ENCODE data around the gene EMC6. TPM values are rescaled to one million over a fixed set of nuclear protein-coding genes. Genes with fewer than 3 reads are reported as not detected.

EMC6 gene
- total and polyA plus RNA-seq, 2 experiments from 2014 or later: 42.7 to 130 TPM

DNA sequence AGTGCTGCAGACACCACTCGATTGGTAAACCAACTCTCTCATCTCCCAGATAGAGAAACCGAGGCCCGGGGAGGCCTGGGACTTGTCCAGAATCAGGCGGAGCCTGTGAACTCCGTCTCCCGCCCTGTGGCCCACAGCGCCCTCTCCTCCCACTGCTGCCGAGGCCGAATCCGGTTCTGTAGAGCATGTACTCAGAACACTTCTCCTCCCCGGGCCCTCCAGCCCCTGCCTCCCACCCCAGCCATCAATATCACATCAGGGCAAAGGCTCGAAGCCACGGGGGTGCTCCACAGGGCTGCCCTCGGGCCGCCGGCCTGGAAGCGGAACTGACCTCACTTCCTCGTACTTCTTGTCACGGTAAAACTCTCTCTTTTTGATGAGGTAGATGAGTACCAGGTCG is 13.0 kb downstream of the EMC6 start:
- Histone ChIP-seq H3K27ac (no peak overlapping the region), H3K27me3 (no peaks in the 10 kb centered on the region), H3K79me2 (no peaks in the 10 kb centered on the region), H3K4me1 (ENCODE audit: insufficient read depth) (no peaks in the 10 kb centered on the region), H3K9me2 (replicated peaks; ENCODE audit: insufficient read depth) (no peaks in the 10 kb centered on the region), H3K9me3 (ENCODE audit: low read depth) (no peaks in the 10 kb centered on the region), H3K36me3 (replicated peaks; ENCODE audit: insufficient read depth, low read depth) (no peaks in the 10 kb centered on the region), H4K20me1 (ENCODE audit: insufficient read depth, poor library complexity, severe bottlenecking) (no peaks in the 10 kb centered on the region), H2AFZ (no peak overlapping the region), H3K4me3 (no peak overlapping the region), H3K4me2 (no peak overlapping the region)
- 85% methylated on average over 19 of the region's 20 CpGs for WGBS (ENCODE audit: low lambda C conversion rate, missing lambda C conversion rate)
- no peak for DNase-seq (ENCODE audit: low spot score)
- TF ChIP-seq EZH2phosphoT487 (IDR thresholded peaks at IDR 0.05; ENCODE audit: low read depth, severe bottlenecking, unreplicated experiment): no peak
- no peak for TF ChIP-seq EZH2 (IDR thresholded peaks at IDR 0.05; ENCODE audit: borderline replicate concordance)
- TF ChIP-seq, protein P1, sequence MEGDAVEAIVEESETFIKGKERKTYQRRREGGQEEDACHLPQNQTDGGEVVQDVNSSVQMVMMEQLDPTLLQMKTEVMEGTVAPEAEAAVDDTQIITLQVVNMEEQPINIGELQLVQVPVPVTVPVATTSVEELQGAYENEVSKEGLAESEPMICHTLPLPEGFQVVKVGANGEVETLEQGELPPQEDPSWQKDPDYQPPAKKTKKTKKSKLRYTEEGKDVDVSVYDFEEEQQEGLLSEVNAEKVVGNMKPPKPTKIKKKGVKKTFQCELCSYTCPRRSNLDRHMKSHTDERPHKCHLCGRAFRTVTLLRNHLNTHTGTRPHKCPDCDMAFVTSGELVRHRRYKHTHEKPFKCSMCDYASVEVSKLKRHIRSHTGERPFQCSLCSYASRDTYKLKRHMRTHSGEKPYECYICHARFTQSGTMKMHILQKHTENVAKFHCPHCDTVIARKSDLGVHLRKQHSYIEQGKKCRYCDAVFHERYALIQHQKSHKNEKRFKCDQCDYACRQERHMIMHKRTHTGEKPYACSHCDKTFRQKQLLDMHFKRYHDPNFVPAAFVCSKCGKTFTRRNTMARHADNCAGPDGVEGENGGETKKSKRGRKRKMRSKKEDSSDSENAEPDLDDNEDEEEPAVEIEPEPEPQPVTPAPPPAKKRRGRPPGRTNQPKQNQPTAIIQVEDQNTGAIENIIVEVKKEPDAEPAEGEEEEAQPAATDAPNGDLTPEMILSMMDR (IDR thresholded peaks at IDR 0.05; ENCODE audit: poor library complexity): no peak

DNA sequence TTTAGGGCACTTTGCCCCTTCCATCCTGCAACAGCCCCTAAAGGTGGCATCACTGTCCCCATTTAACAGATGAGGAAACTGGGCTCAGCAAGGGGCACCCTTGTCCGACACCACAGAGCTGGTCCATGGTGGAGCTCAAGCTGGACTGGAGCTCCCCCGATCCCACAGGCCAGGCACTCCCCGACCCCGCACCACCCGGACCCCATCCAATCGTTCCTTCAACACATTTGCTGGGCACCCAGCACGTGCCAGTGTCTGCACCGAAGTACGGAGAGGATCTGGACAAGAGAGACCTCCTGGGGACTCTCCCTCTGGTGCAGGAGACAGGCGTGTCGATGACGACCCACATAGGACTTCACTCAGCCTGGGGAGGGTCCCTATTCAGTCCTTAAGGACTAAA is 13.4 kb downstream of the EMC6 start:
- no peaks in the 10 kb centered on the region for H3K9me3 ChIP-seq (ENCODE audit: low read depth)
- no peak overlapping the region for H2AFZ ChIP-seq
- no peaks in the 10 kb centered on the region for H3K9me2 ChIP-seq (replicated peaks; ENCODE audit: insufficient read depth)
- no peaks in the 10 kb centered on the region for H3K36me3 ChIP-seq (replicated peaks; ENCODE audit: insufficient read depth, low read depth)
- H3K4me3 ChIP-seq: no peak overlapping the region
- no peaks in the 10 kb centered on the region for H3K4me1 ChIP-seq (ENCODE audit: insufficient read depth)
- no peaks in the 10 kb centered on the region for H3K79me2 ChIP-seq
- 94% methylated on average over 12 of the region's 12 CpGs for WGBS (ENCODE audit: low lambda C conversion rate, missing lambda C conversion rate)
- no peak overlapping the region for H3K27ac ChIP-seq
- no peak overlapping the region for H3K4me2 ChIP-seq
- H4K20me1 ChIP-seq (ENCODE audit: insufficient read depth, poor library complexity, severe bottlenecking): no peaks in the 10 kb centered on the region
- no peak for TF ChIP-seq EZH2phosphoT487 (IDR thresholded peaks at IDR 0.05; ENCODE audit: low read depth, severe bottlenecking, unreplicated experiment)
- TF ChIP-seq, protein P1 (IDR thresholded peaks at IDR 0.05; ENCODE audit: poor library complexity): no peak
- TF ChIP-seq EZH2 (IDR thresholded peaks at IDR 0.05; ENCODE audit: borderline replicate concordance): no peak
- no peak for DNase-seq (ENCODE audit: low spot score)
- no peaks in the 10 kb centered on the region for H3K27me3 ChIP-seq

DNA sequence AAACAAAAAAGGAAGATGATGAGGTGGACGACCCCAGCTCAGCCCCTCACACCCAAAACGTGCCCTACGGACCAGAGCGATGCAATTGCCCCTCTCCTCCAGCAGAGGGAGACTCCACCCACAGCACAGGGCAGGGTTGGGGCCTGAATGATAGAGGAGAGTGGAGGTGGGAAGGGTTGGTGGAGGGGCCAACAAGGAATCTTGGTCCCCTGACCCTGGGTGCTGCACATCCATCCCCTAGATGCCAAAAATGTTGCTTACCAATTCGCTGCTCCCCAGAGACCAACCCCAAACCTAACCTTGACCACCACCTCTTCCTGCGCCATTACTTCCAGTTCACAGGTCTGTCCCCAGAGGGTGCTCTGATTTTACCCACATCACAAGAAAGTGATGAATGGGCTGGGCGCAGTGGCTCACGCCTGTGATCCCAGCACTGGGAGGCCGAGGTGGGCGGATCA is 14.5 kb downstream of the EMC6 start:
- no peak overlapping the region for H3K4me2 ChIP-seq
- TF ChIP-seq, protein P1 (IDR thresholded peaks at IDR 0.05; ENCODE audit: poor library complexity): peak; percentile 64
- TF ChIP-seq EZH2phosphoT487 (IDR thresholded peaks at IDR 0.05; ENCODE audit: low read depth, severe bottlenecking, unreplicated experiment): no peak
- no peaks in the 10 kb centered on the region for H3K27me3 ChIP-seq
- no peaks in the 10 kb centered on the region for H3K79me2 ChIP-seq
- no peak overlapping the region for H2AFZ ChIP-seq
- H4K20me1 ChIP-seq (ENCODE audit: insufficient read depth, poor library complexity, severe bottlenecking): no peaks in the 10 kb centered on the region
- no peaks in the 10 kb centered on the region for H3K36me3 ChIP-seq (replicated peaks; ENCODE audit: insufficient read depth, low read depth)
- H3K9me2 ChIP-seq (replicated peaks; ENCODE audit: insufficient read depth): no peaks in the 10 kb centered on the region
- WGBS (ENCODE audit: low lambda C conversion rate, missing lambda C conversion rate): 43% methylated on average over 10 of the region's 10 CpGs
- H3K27ac ChIP-seq: no peak overlapping the region
- H3K4me3 ChIP-seq: no peak overlapping the region
- no peaks in the 10 kb centered on the region for H3K4me1 ChIP-seq (ENCODE audit: insufficient read depth)
- no peaks in the 10 kb centered on the region for H3K9me3 ChIP-seq (ENCODE audit: low read depth)
- DNase-seq (ENCODE audit: low spot score): no peak

DNA sequence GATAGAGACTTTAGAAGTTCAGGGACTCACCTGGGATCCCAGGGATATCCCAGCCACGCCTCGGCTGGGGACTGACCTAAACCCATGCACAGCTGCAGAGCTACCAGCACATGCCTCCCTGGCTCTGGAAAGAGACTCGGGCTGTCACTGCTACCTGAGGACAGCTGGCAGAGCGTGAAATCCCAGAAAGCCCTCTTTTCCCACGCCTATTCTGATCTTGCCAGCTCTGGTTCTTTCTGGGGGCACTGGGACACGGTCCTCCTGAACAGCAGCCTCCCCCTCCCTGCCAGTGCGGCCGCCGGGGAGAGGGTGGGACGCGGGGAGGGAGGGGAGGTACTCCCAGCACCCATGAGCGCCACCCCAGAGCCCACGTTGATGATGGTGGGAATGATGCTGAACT is 16.6 kb downstream of the EMC6 start:
- Histone ChIP-seq H3K36me3 (replicated peaks; ENCODE audit: insufficient read depth, low read depth) (no peaks in the 10 kb centered on the region), H3K9me3 (ENCODE audit: low read depth) (no peaks in the 10 kb centered on the region), H3K4me3 (no peak overlapping the region), H2AFZ (no peak overlapping the region), H3K9me2 (replicated peaks; ENCODE audit: insufficient read depth) (no peaks in the 10 kb centered on the region), H3K4me2 (no peak overlapping the region), H3K27me3 (no peaks in the 10 kb centered on the region), H4K20me1 (ENCODE audit: insufficient read depth, poor library complexity, severe bottlenecking) (no peaks in the 10 kb centered on the region), H3K27ac (no peak overlapping the region), H3K79me2 (no peaks in the 10 kb centered on the region), H3K4me1 (ENCODE audit: insufficient read depth) (no peaks in the 10 kb centered on the region)
- 85% methylated on average over 7 of the region's 13 CpGs for WGBS (ENCODE audit: low lambda C conversion rate, missing lambda C conversion rate)
- TF ChIP-seq EZH2 (IDR thresholded peaks at IDR 0.05; ENCODE audit: borderline replicate concordance) (no peak), EZH2phosphoT487 (IDR thresholded peaks at IDR 0.05; ENCODE audit: low read depth, severe bottlenecking, unreplicated experiment) (no peak)
- TF ChIP-seq, protein P1 (IDR thresholded peaks at IDR 0.05; ENCODE audit: poor library complexity): no peak
- no peak for DNase-seq (ENCODE audit: low spot score)

Measured in hepatocyte (in vitro differentiated cells).